Spleen (tissue), 7 donors: ENCODE measurements around the gene PHACTR1.

Experiments
- POLR2A ChIP-seq, 3 donors: fragments of 450-650 bp; IDR thresholded peaks; one replicate each; pipeline ENCODE4 v1.5.1; 2017; ENCODE audit warnings: antibody characterized with exemption in 3 of 3, mild to moderate bottlenecking in 1 of 3
- POLR2AphosphoS5 ChIP-seq, 3 donors: sonication (generic); formaldehyde crosslinking; IDR thresholded peaks; one replicate each; pipeline ENCODE4 v1.5.1; 2017; ENCODE audit warnings: antibody characterized with exemption in 3 of 3
- TF ChIP-seq, protein P1 (sequence below), 11 experiments: fragments of 200-600 bp in 7 of 11; fragments of 450-650 bp in 4 of 11; sonication (generic) in 4 of 11; IDR thresholded peaks in 8 of 11; conservative IDR thresholded peaks in 3 of 11; 1 replicate in 7 of 11; 2 replicates in 4 of 11; pipeline versions ENCODE4 v1.4.0 to v1.8.0; 2016 to 2021; ENCODE audit warnings: antibody characterized with exemption in 11 of 11, inconsistent platforms in 4 of 11, mild to moderate bottlenecking in 1 of 11
- donor health status: DM: no; HTN: no; CAD: no; lungs with moderate emphysema.
- donor health status: DM: no; HTN: no; CAD: no.
- donor health status: DM: no; HTN: no; CAD: no.

GRCh38 chr6:13164291-13164690, 447.7 kb downstream of the PHACTR1 start:
- TF ChIP-seq, protein P1, sequence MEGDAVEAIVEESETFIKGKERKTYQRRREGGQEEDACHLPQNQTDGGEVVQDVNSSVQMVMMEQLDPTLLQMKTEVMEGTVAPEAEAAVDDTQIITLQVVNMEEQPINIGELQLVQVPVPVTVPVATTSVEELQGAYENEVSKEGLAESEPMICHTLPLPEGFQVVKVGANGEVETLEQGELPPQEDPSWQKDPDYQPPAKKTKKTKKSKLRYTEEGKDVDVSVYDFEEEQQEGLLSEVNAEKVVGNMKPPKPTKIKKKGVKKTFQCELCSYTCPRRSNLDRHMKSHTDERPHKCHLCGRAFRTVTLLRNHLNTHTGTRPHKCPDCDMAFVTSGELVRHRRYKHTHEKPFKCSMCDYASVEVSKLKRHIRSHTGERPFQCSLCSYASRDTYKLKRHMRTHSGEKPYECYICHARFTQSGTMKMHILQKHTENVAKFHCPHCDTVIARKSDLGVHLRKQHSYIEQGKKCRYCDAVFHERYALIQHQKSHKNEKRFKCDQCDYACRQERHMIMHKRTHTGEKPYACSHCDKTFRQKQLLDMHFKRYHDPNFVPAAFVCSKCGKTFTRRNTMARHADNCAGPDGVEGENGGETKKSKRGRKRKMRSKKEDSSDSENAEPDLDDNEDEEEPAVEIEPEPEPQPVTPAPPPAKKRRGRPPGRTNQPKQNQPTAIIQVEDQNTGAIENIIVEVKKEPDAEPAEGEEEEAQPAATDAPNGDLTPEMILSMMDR (IDR thresholded peaks at IDR 0.05 in 8 of 11, conservative IDR thresholded peaks at IDR 0.05 in 3 of 11): no peak
- TF ChIP-seq POLR2A (IDR thresholded peaks at IDR 0.05) (no peak), POLR2AphosphoS5 (IDR thresholded peaks at IDR 0.05) (no peak)
